GM12878 (cell line): Measurements from ENCODE around the gene UFL1. TPM values are rescaled to one million over a fixed set of nuclear protein-coding genes. Genes with fewer than 3 reads are reported as not detected.

Experiments used
- ATAC-seq: fragments of 200-7000 bp; cut with Tn5 transposase; 3 replicates; pipeline ENCODE4 v1.9.1; 2020; ENCODE audit warnings: mild to moderate bottlenecking, moderate library complexity
- BruUV-seq: library from RNA; stranded (reverse); fragments of 400-500 nt; replicated peaks from 2 replicates; lab custom pipeline; 2021; lab: Mats Ljungman, UMichigan
- CTCF ChIA-PET: fragments of 300-600 bp; sonication (Branson Sonifier 250); formaldehyde crosslinking; extraction: SDS; loops from one replicate; lab custom pipeline; 2021; ENCODE audit warnings: inconsistent platforms; lab: Yijun Ruan, JAX
- POLR2A ChIA-PET: fragments of 350-600 bp; formaldehyde crosslinking; extraction: SDS; loops from one replicate; lab custom pipeline; 2021; ENCODE audit warnings: inconsistent platforms; lab: Charles Lee
- RAD21 ChIA-PET: fragments of 300-600 bp; sonication (Branson Sonifier 250); formaldehyde crosslinking; loops from one replicate; lab custom pipeline; 2023; ENCODE audit warnings: antibody characterized with exemption; ENCODE audit not compliant: unreplicated experiment; lab: Charles Lee
- SMC1A ChIA-PET: fragments of 300-600 bp; sonication (Branson Sonifier 250); formaldehyde crosslinking; loops from one replicate; lab custom pipeline; 2023; ENCODE audit not compliant: unreplicated experiment, uncharacterized antibody; lab: Charles Lee
- DNase-seq: peaks from one replicate; pipeline ENCODE4 v3.0.0-alpha.2; 2011; ENCODE audit warnings: low read depth, low spot score
- FAIRE-seq: peaks from 3 replicates; lab custom pipeline; 2011; peaks lifted over from hg19 to GRCh38; lab: Jason Lieb, UNC
- H2AFZ ChIP-seq: 2 replicates; pipeline ENCODE4 v1.6.0; 2011; ENCODE audit warnings: low read depth, low read length, control low read depth; ENCODE audit not compliant: control insufficient read depth
- H3K27ac ChIP-seq: 2 replicates; pipeline ENCODE4 v1.5.1; 2011; ENCODE audit warnings: control low read depth; ENCODE audit not compliant: control insufficient read depth, insufficient read depth
- H3K27me3 ChIP-seq, 2 experiments: replicated peaks in 1 of 2; 2 replicates each; pipeline versions ENCODE4 v1.6.0 to v1.6.1; 2011; ENCODE audit warnings: low read length in 1 of 2; ENCODE audit not compliant: control insufficient read depth in 2 of 2, insufficient read depth in 2 of 2
- H3K36me3 ChIP-seq, 2 experiments: 2 replicates each; pipeline ENCODE4 v1.5.1; 2011; ENCODE audit warnings: low read length in 1 of 2; ENCODE audit not compliant: control insufficient read depth in 2 of 2, insufficient read depth in 2 of 2
- H3K4me1 ChIP-seq: 2 replicates; pipeline ENCODE4 v1.6.1; 2011; ENCODE audit warnings: mild to moderate bottlenecking, low read length, moderate library complexity, mixed read lengths; ENCODE audit not compliant: control insufficient read depth, insufficient read depth
- H3K4me2 ChIP-seq: 2 replicates; pipeline ENCODE4 v1.6.0; 2011; ENCODE audit warnings: control low read depth; ENCODE audit not compliant: control insufficient read depth, insufficient read depth
- H3K4me3 ChIP-seq: fragments of 200-600 bp; sonication (generic); 2 replicates; pipeline ENCODE4 v1.5.1; 2016
- H3K79me2 ChIP-seq: 2 replicates; pipeline ENCODE4 v1.6.0; 2011; ENCODE audit warnings: low read length; ENCODE audit not compliant: control insufficient read depth, insufficient read depth
- H3K9ac ChIP-seq: 2 replicates; pipeline ENCODE4 v1.8.0; 2011; ENCODE audit warnings: low read length, control low read depth, mixed read lengths; ENCODE audit not compliant: control insufficient read depth, insufficient read depth
- H3K9me3 ChIP-seq: replicated peaks from 3 replicates; pipeline ENCODE4 v1.5.1; 2011; ENCODE audit warnings: mild to moderate bottlenecking, low read length; ENCODE audit not compliant: control insufficient read depth, insufficient read depth
- H4K20me1 ChIP-seq: 2 replicates; pipeline ENCODE4 v1.6.0; 2011; ENCODE audit not compliant: control insufficient read depth, insufficient read depth
- BCL11A ChIP-seq: IDR thresholded peaks from 2 replicates; pipeline ENCODE4 v1.6.1; 2011; ENCODE audit warnings: low read depth, low read length
- BHLHE40 ChIP-seq, 2 experiments: fragments of 450-650 bp in 1 of 2; IDR thresholded peaks; 2 replicates each; pipeline ENCODE4 v1.6.1; 2011 to 2017; ENCODE audit warnings: low read depth in 2 of 2, borderline replicate concordance in 1 of 2, improper control_type of control experiment in 1 of 2, low read length in 1 of 2, mild to moderate bottlenecking in 1 of 2
- GABPA ChIP-seq: IDR thresholded peaks from 2 replicates; pipeline ENCODE4 v1.6.1; 2014; ENCODE audit warnings: antibody characterized with exemption, low read depth, mild to moderate bottlenecking, inconsistent platforms
- HCFC1 ChIP-seq: fragments of 150-350 bp; IDR thresholded peaks from 2 replicates; pipeline ENCODE4 v1.6.1; 2014; ENCODE audit warnings: low read length
- HDAC6 ChIP-seq: fragments of 200-600 bp; sonication (generic); IDR thresholded peaks from one replicate; pipeline ENCODE4 v1.8.0; 2017; ENCODE audit warnings: antibody characterized with exemption; ENCODE audit not compliant: unreplicated experiment
- KLF5 ChIP-seq: fragments of 450-650 bp; IDR thresholded peaks from 2 replicates; pipeline ENCODE4 v1.6.1; 2014; ENCODE audit warnings: mild to moderate bottlenecking; ENCODE audit not compliant: partially characterized antibody
- MTA2 ChIP-seq: fragments of 450-650 bp; IDR thresholded peaks from 2 replicates; pipeline ENCODE4 v1.6.1; 2016; ENCODE audit warnings: low read depth, mild to moderate bottlenecking, moderate library complexity
- NFYA ChIP-seq: IDR thresholded peaks from 2 replicates; pipeline ENCODE4 v1.6.1; 2011; ENCODE audit warnings: low read depth, mild to moderate bottlenecking, low read length, improper control_type of control experiment, borderline replicate concordance
- SIN3A ChIP-seq: IDR thresholded peaks from 2 replicates; pipeline ENCODE4 v1.6.1; 2012; ENCODE audit warnings: low read depth, low read length, improper control_type of control experiment
- SREBF2 ChIP-seq: IDR thresholded peaks from 2 replicates; pipeline ENCODE4 v1.6.1; 2012; ENCODE audit warnings: mild to moderate bottlenecking, low read length
- WGBS: methylation state at CpG from one replicate; pipeline ENCODE4 v1.1.6; 2016; ENCODE audit warnings: low lambda C conversion rate; ENCODE audit not compliant: insufficient replicate concordance, insufficient coverage; ENCODE audit errors: missing lambda C conversion rate; 5-methylcytosine and 5-hydroxymethylcytosine counted together
- in situ Hi-C: fragments of 300-500 bp; cut with MboI; formaldehyde crosslinking; loops from 9 replicates; pipeline ENCODE4 v1.14.3; 2018; ENCODE audit warnings: mixed read lengths
- intact Hi-C: fragments of 100-400 bp; cut with micrococcal nuclease; formaldehyde crosslinking; loops from one replicate; pipeline ENCODE4 v1.14.2; 2022; ENCODE audit not compliant: unreplicated experiment
- polyA plus RNA-seq, 11 experiments: library from polyadenylated mRNA; depleted of rRNA in 4 of 11; unstranded in 6 of 11; stranded (reverse) in 5 of 11; fragments of >200 nt; fragmentation: Nextera tagmentation in 4 of 11; fragmentation: Illumina TruSeq in 1 of 11; extraction: Ambion mirVana in 4 of 11; extraction: Trizol in 1 of 11; gene quantifications; 1 replicate in 1 of 11; 2 replicates in 10 of 11; pipeline versions ENCODE4 v1.2.1 to v1.2.3, GENCODE V29; 2011 to 2016; ENCODE audit warnings: inconsistent platforms in 2 of 11, missing spikeins in 2 of 11, low read depth in 1 of 11
- total RNA-seq, 4 experiments: library from RNA; depleted of rRNA in 3 of 4; stranded (reverse); fragments of >200 nt in 3 of 4; fragmentation: Illumina TruSeq in 1 of 4; extraction: Trizol in 1 of 4; gene quantifications; 2 replicates each; pipeline versions ENCODE4 v1.2.1 to v1.2.3, GENCODE V29; 2013 to 2021
- TF ChIP-seq, protein P1 (sequence below): fragments of 450-650 bp; formaldehyde crosslinking; IDR thresholded peaks from 2 replicates; pipeline ENCODE4 v1.4.0; 2022; ENCODE audit warnings: mild to moderate bottlenecking, moderate library complexity
- TF ChIP-seq, protein P2 (sequence below): fragments of 450-650 bp; IDR thresholded peaks from 2 replicates; pipeline ENCODE4 v1.6.1; 2017; ENCODE audit warnings: mild to moderate bottlenecking, low read depth, inconsistent platforms; ENCODE audit not compliant: poor library complexity, severe bottlenecking
- TF ChIP-seq, protein P3 (sequence below): fragments of 450-650 bp; formaldehyde crosslinking; IDR thresholded peaks from 2 replicates; pipeline ENCODE4 v1.4.0; 2020; ENCODE audit warnings: mild to moderate bottlenecking, moderate library complexity
- TF ChIP-seq, protein P4 (sequence below): IDR thresholded peaks from 2 replicates; pipeline ENCODE4 v1.6.1; 2012; ENCODE audit warnings: low read depth, low read length, improper control_type of control experiment

The UFL1 gene
- total and polyA plus RNA-seq, 10 of the 15 experiments (the other 5 are each of a cell fraction or from before 2014, with no cell fraction given), result 13.8 to 29.3 (median 24.4) TPM

DNA sequence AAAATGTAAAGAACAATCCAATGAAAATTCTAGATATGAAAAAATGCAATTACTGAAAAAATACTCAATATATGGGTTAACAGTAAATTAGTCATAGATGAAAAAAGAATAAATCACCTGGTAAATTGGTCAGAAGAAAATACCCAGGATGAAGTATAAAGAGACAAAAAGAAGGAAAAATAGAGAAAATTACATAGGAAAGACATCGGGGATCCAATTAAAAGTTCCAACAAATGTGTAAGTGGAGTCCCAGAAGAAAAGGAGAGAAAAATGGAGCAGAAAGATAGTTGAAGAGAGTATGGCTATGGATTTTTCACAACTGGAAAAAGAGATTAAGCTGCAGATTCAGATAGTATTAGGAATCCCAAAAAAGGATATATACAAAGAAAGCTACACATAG, 18.7 kb upstream of the UFL1 start:
- ChIA-PET SMC1A (interaction anchor here (1.8 kb wide), 1 partner anchor 16 kb away, joined by 6 read pairs; no protein-coding TSS in a partner anchor), POLR2A (no interaction called here), RAD21 (no interaction called here), CTCF (interaction anchor here (1.2 kb wide), 1 partner anchor 415 kb away, joined by 4 read pairs; no protein-coding TSS in a partner anchor)
- Histone ChIP-seq H3K4me2 (no peak overlapping the region), H4K20me1 (no peaks in the 10 kb centered on the region), H3K27me3 (no peaks in the 10 kb centered on the region), H3K9me3 (no peaks in the 10 kb centered on the region; the same call in 2 of the 3 replicates), H3K4me1 (no peaks in the 10 kb centered on the region), H3K4me3 (no peak overlapping the region), H3K9ac (no peak overlapping the region), H3K79me2 (no peaks in the 10 kb centered on the region), H3K36me3 (no peaks in the 10 kb centered on the region), H2AFZ (no peak overlapping the region), H3K27ac (no peak overlapping the region)
- WGBS, result 86% methylated on average over 1 of the region's 1 CpG
- in situ Hi-C loops (no loop called here), intact Hi-C loops (no loop called here)
- BruUV-seq, result no TSS peak
- FAIRE-seq (no peak), ATAC-seq (no peak), DNase-seq (no peak)
- TF ChIP-seq SIN3A (no peak), HCFC1 (no peak), KLF5 (no peak), BCL11A (no peak), BHLHE40 (IDR thresholded peaks at IDR 0.05; ENCODE audit: borderline replicate concordance in 1 of 2, low read depth in 2 of 2, low read length in 1 of 2) (no peak), SREBF2 (no peak), HDAC6 (no peak), GABPA (no peak), NFYA (no peak), MTA2 (no peak)
- TF ChIP-seq, protein P1, sequence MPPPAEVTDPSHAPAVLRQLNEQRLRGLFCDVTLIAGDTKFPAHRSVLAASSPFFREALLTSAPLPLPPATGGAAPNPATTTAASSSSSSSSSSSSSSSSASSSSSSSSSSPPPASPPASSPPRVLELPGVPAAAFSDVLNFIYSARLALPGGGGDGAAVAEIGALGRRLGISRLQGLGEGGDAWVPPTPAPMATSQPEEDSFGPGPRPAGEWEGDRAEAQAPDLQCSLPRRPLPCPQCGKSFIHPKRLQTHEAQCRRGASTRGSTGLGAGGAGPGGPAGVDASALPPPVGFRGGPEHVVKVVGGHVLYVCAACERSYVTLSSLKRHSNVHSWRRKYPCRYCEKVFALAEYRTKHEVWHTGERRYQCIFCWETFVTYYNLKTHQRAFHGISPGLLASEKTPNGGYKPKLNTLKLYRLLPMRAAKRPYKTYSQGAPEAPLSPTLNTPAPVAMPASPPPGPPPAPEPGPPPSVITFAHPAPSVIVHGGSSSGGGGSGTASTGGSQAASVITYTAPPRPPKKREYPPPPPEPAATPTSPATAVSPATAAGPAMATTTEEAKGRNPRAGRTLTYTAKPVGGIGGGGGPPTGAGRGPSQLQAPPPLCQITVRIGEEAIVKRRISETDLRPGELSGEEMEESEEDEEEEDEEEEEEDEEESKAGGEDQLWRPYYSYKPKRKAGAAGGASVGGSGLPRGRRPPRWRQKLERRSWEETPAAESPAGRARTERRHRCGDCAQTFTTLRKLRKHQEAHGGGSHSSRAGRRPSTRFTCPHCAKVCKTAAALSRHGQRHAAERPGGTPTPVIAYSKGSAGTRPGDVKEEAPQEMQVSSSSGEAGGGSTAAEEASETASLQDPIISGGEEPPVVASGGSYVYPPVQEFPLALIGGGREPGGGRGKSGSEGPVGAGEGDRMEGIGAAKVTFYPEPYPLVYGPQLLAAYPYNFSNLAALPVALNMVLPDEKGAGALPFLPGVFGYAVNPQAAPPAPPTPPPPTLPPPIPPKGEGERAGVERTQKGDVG (CRISPR knock-in tag), result no peak
- TF ChIP-seq, protein P2, sequence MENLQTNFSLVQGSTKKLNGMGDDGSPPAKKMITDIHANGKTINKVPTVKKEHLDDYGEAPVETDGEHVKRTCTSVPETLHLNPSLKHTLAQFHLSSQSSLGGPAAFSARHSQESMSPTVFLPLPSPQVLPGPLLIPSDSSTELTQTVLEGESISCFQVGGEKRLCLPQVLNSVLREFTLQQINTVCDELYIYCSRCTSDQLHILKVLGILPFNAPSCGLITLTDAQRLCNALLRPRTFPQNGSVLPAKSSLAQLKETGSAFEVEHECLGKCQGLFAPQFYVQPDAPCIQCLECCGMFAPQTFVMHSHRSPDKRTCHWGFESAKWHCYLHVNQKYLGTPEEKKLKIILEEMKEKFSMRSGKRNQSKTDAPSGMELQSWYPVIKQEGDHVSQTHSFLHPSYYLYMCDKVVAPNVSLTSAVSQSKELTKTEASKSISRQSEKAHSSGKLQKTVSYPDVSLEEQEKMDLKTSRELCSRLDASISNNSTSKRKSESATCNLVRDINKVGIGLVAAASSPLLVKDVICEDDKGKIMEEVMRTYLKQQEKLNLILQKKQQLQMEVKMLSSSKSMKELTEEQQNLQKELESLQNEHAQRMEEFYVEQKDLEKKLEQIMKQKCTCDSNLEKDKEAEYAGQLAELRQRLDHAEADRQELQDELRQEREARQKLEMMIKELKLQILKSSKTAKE, result no peak
- TF ChIP-seq, protein P3, sequence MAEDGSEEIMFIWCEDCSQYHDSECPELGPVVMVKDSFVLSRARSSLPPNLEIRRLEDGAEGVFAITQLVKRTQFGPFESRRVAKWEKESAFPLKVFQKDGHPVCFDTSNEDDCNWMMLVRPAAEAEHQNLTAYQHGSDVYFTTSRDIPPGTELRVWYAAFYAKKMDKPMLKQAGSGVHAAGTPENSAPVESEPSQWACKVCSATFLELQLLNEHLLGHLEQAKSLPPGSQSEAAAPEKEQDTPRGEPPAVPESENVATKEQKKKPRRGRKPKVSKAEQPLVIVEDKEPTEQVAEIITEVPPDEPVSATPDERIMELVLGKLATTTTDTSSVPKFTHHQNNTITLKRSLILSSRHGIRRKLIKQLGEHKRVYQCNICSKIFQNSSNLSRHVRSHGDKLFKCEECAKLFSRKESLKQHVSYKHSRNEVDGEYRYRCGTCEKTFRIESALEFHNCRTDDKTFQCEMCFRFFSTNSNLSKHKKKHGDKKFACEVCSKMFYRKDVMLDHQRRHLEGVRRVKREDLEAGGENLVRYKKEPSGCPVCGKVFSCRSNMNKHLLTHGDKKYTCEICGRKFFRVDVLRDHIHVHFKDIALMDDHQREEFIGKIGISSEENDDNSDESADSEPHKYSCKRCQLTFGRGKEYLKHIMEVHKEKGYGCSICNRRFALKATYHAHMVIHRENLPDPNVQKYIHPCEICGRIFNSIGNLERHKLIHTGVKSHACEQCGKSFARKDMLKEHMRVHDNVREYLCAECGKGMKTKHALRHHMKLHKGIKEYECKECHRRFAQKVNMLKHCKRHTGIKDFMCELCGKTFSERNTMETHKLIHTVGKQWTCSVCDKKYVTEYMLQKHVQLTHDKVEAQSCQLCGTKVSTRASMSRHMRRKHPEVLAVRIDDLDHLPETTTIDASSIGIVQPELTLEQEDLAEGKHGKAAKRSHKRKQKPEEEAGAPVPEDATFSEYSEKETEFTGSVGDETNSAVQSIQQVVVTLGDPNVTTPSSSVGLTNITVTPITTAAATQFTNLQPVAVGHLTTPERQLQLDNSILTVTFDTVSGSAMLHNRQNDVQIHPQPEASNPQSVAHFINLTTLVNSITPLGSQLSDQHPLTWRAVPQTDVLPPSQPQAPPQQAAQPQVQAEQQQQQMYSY (CRISPR knock-in tag), result no peak
- TF ChIP-seq, protein P4, sequence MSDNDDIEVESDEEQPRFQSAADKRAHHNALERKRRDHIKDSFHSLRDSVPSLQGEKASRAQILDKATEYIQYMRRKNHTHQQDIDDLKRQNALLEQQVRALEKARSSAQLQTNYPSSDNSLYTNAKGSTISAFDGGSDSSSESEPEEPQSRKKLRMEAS, result no peak
